ENCODE data around the gene PTPRG.

Gene PTPRG

DNA sequence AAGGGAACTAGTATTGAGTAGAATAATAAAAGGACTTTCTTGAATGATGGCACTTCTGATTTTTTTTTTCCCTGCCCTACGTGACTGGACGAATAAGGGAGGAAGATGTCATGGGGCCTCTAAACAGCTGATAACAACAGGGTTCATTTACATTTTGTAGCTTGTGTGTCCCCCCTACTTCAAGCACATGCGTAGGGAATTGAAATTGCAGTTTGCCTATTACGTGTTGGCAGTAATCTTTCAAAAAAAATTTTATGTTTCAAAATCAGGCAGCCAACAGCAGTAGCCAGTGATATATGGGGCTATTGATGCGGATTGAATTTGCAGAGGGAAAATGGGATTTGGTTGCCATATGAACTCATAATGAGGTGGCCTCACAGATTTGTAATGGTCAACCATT is 58.7 kb downstream of the PTPRG start:
- Histone ChIP-seq H3K4me2 (ENCODE audit: low read length) (no peak overlapping the region), H2AFZ (no peak overlapping the region), H3K4me1 (peaks cover 34% of the 10 kb centered on the region), H3K9me3 (ENCODE audit: control insufficient read depth, low read length) (no peaks in the 10 kb centered on the region), H3K9ac (no peak overlapping the region), H3K27ac (no peak overlapping the region), H3K4me3 (ENCODE audit: low read depth, low read length) (no peak overlapping the region), H3K27me3 (ENCODE audit: control insufficient read depth, insufficient read depth, low read length) (no peaks in the 10 kb centered on the region), H3K36me3 (ENCODE audit: control insufficient read depth, insufficient read depth, low read length) (no peaks in the 10 kb centered on the region), H3K79me2 (peaks cover 55% of the 10 kb centered on the region)
- TF ChIP-seq CTCF (IDR thresholded peaks at IDR 0.05): no peak

DNA sequence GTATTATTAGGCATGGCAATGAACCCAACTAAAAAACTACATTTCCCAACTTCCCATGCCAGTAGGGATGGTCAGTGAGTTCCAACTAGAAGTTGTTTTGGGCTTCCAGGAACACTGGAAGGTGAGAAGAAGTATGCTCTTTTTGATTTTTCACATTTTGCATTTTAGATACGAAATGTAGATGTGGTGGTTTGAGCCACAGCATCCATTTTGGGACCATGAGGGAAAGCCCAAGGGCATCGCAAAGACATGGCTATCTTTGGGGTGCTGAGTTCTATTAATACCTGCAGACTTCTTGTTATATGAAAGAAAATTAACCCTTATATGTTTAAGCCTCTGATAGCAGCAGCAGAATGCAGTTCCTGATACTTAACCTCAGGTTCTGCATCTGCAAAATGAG is 62.9 kb downstream of the PTPRG start:
- Histone ChIP-seq H3K4me2 (ENCODE audit: low read length) (no peak overlapping the region), H3K79me2 (peaks cover 48% of the 10 kb centered on the region), H2AFZ (no peak overlapping the region), H3K27ac (no peak overlapping the region), H3K9me3 (ENCODE audit: control insufficient read depth, low read length) (no peaks in the 10 kb centered on the region), H3K27me3 (ENCODE audit: control insufficient read depth, insufficient read depth, low read length) (no peaks in the 10 kb centered on the region), H3K4me1 (peaks cover 50% of the 10 kb centered on the region), H3K36me3 (ENCODE audit: control insufficient read depth, insufficient read depth, low read length) (no peaks in the 10 kb centered on the region), H3K4me3 (ENCODE audit: low read depth, low read length) (no peak overlapping the region), H3K9ac (no peak overlapping the region)
- TF ChIP-seq CTCF (IDR thresholded peaks at IDR 0.05): no peak

DNA sequence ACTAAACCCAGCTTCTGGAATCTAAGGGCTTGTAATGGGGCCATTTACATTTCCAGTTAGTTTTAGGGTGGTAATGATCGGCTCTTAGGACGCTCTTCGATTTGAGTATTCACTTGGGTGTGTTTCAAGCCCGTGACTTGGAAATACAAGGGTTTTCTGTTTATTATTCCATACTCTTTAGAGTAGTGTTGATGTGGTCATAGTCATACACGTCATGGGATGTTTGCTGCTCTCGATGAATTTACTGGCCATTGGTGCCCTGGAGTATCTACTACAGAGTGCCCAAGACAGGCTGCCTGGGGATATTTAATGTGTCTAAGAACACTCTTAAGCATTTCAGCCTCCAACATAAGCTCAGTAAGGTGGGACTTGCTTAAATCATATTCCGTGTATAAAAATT is 64.1 kb downstream of the PTPRG start:
- no peak overlapping the region for H2AFZ ChIP-seq
- H3K4me2 ChIP-seq (ENCODE audit: low read length): no peak overlapping the region
- no peak overlapping the region for H3K27ac ChIP-seq
- H3K4me1 ChIP-seq: peaks cover 59% of the 10 kb centered on the region
- H3K36me3 ChIP-seq (ENCODE audit: control insufficient read depth, insufficient read depth, low read length): no peaks in the 10 kb centered on the region
- H3K79me2 ChIP-seq: peaks cover 37% of the 10 kb centered on the region
- H3K9ac ChIP-seq: no peak overlapping the region
- H3K4me3 ChIP-seq (ENCODE audit: low read depth, low read length): no peak overlapping the region
- H3K9me3 ChIP-seq (ENCODE audit: control insufficient read depth, low read length): no peaks in the 10 kb centered on the region
- no peaks in the 10 kb centered on the region for H3K27me3 ChIP-seq (ENCODE audit: control insufficient read depth, insufficient read depth, low read length)
- TF ChIP-seq CTCF (IDR thresholded peaks at IDR 0.05): no peak

- no peak for TF ChIP-seq CTCF (IDR thresholded peaks at IDR 0.05)
- Histone ChIP-seq H3K9me3 (ENCODE audit: control insufficient read depth, low read length) (no peaks in the 10 kb centered on the region), H3K27me3 (ENCODE audit: control insufficient read depth, insufficient read depth, low read length) (no peaks in the 10 kb centered on the region), H3K4me3 (ENCODE audit: low read depth, low read length) (no peak overlapping the region), H3K4me2 (ENCODE audit: low read length) (no peak overlapping the region), H2AFZ (no peak overlapping the region), H3K79me2 (peaks cover 29% of the 10 kb centered on the region), H3K4me1 (peaks cover 60% of the 10 kb centered on the region), H3K9ac (no peak overlapping the region), H3K36me3 (ENCODE audit: control insufficient read depth, insufficient read depth, low read length) (no peaks in the 10 kb centered on the region), H3K27ac (peak overlapping the region; percentile 70)
Measured at GRCh38 chr3:61626484-61626883, 65.1 kb downstream of the PTPRG start.

DNA sequence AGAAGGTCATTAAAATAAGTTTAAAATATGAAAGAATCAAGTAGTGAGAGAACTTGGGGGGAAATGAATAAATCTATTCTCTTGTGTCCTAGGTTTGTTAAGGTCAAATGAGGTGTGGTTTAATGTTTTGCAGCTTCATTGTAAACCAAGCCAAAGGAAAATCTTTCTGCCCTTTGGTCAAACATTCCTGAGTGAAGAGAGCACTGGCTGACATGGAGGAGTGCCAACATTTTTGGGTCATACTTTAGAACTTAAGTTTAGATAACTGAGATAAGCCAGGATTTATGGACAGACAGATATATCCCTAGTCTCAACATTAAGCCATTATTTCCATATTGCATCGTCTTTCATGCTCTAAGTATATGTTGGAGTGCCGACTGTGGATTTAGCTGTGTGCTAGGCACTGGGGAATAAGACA is 66.4 kb downstream of the PTPRG start:
- H2AFZ ChIP-seq: no peak overlapping the region
- H3K9me3 ChIP-seq (ENCODE audit: control insufficient read depth, low read length): no peaks in the 10 kb centered on the region
- H3K36me3 ChIP-seq (ENCODE audit: control insufficient read depth, insufficient read depth, low read length): no peaks in the 10 kb centered on the region
- H3K27ac ChIP-seq: peak overlapping the region; percentile 70
- H3K4me3 ChIP-seq (ENCODE audit: low read depth, low read length): no peak overlapping the region
- no peaks in the 10 kb centered on the region for H3K27me3 ChIP-seq (ENCODE audit: control insufficient read depth, insufficient read depth, low read length)
- peaks cover 28% of the 10 kb centered on the region for H3K79me2 ChIP-seq
- H3K9ac ChIP-seq: no peak overlapping the region
- peak overlapping the region; percentile 8 for H3K4me2 ChIP-seq (ENCODE audit: low read length)
- no peak for TF ChIP-seq CTCF (IDR thresholded peaks at IDR 0.05)
- peaks cover 65% of the 10 kb centered on the region for H3K4me1 ChIP-seq

Data from parathyroid adenoma (tissue), 2 donors.